Fibroblast of skin of right quadriceps (primary cell): ENCODE data around the gene AMOT.
"Not testable (repeated sequence)": the region's sequence is repeated elsewhere in the genome, so short reads cannot be mapped to it uniquely, and the experiment has no call there.

Experiments
- DNase-seq: peaks from one replicate; pipeline ENCODE4 v3.0.0-alpha.2; 2013

The AMOT gene

GRCh38 chrX:112840382-112841113 is at the start of gene AMOT:
Gene AMOT (minus strand): TSS chrX:112840831. CDS start chrX:112823126, 17,705 bp downstream.
- peak; percentile 75 for DNase-seq

- DNase-seq = no peak
These were observed 48.8 kb upstream of the AMOT start for GRCh38 chrX:112889400-112889799.

GRCh38 chrX:112888916-112889315 is 48.3 kb upstream of the AMOT start:
- no peak for DNase-seq

- no peak for DNase-seq
These were observed 37.1 kb upstream of the AMOT start for GRCh38 chrX:112877771-112878173.

GRCh38 chrX:112874614-112875013 is 34.0 kb upstream of the AMOT start:
- no peak for DNase-seq

GRCh38 chrX:112874175-112874574 is 33.5 kb upstream of the AMOT start:
- peak; percentile 35 for DNase-seq

GRCh38 chrX:112868586-112868985 is 28.0 kb upstream of the AMOT start:
- peak; percentile 58 for DNase-seq

- no peak for DNase-seq
These were observed 26.9 kb upstream of the AMOT start for GRCh38 chrX:112867570-112867969.

- peak; percentile 62 for DNase-seq
These were observed 25.5 kb upstream of the AMOT start for GRCh38 chrX:112866175-112866574.

- DNase-seq = no peak
These were observed 24.9 kb upstream of the AMOT start for GRCh38 chrX:112865464-112866025.

GRCh38 chrX:112863850-112864249 is 23.2 kb upstream of the AMOT start:
- DNase-seq = no peak

- no peak for DNase-seq
These were observed 16.8 kb upstream of the AMOT start for GRCh38 chrX:112857478-112857878.

- DNase-seq = not testable (repeated sequence)
These were observed 14.3 kb upstream of the AMOT start for GRCh38 chrX:112854901-112855300.

GRCh38 chrX:112852851-112853250 is 12.2 kb upstream of the AMOT start:
- DNase-seq = no peak

GRCh38 chrX:112851806-112852205 is 11.2 kb upstream of the AMOT start:
- DNase-seq = peak; percentile 55

- no peak for DNase-seq
These were observed 10.6 kb upstream of the AMOT start for GRCh38 chrX:112851161-112851779.

- peak; percentile 14 for DNase-seq
These were observed 8.4 kb upstream of the AMOT start for GRCh38 chrX:112849016-112849415.

GRCh38 chrX:112846782-112847181 is 6.2 kb upstream of the AMOT start:
- DNase-seq = no peak

GRCh38 chrX:112846187-112846586 is 5.6 kb upstream of the AMOT start:
- DNase-seq = peak; percentile 48

- no peak for DNase-seq
These were observed 3.6 kb upstream of the AMOT start for GRCh38 chrX:112844250-112844649.

GRCh38 chrX:112841820-112842157 is 1.2 kb upstream of the AMOT start:
- no peak for DNase-seq

- DNase-seq = peak; percentile 87
These were observed 636 bp upstream of the AMOT start for GRCh38 chrX:112841114-112841819.

- no peak for DNase-seq
These were observed 775 bp downstream of the AMOT start for GRCh38 chrX:112839856-112840255.

- no peak for DNase-seq
These were observed 3.1 kb downstream of the AMOT start for GRCh38 chrX:112837531-112837930.
